ENCODE data around the gene NUDT17. TPM values are rescaled to one million over a fixed set of nuclear protein-coding genes. Genes with fewer than 3 reads are reported as not detected.

Gene NUDT17
- total RNA-seq, 1 experiment from 2014 or later: 3.0 TPM

DNA sequence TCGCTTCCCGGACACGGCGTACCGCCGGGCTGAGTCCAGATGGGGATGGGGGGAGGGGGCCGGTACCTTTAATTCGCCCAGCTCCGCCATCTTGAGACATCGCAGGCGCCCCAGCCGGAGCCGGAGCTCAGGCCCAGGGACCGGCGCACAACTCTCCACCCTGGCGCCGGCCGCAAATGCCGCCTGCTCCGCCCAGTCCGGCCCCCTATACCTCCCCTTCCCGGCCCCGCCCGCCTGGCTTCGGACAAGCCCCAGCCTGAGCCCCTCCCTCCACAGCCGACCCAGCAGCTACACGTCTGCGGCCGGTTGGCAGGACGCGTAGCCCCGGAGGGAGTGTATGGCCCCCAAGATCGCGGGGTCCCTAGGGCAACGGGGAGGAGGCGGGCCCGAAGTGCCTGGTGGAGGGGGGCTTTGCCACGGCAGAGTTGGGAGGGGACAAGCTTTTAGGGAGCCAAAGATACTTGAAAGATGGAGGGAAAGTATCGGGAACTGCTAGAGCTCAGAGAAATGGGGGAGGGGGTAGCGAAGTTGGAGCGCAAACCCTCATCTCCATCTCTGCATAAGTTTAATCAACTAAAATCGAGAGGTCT is 13.6 kb downstream of the NUDT17 start, which contains the start of gene PIAS3:
Gene PIAS3 (minus strand): TSS at position 181 of the 590 bp plus-strand sequence. CDS start 91 bp downstream, at position 90.
- BruUV-seq (replicated peaks): TSS peak; percentile 81
- Histone ChIP-seq H3K79me2 (ENCODE audit: low read length) (peaks cover 15% of the 10 kb centered on the region), H3K27me3 (ENCODE audit: low read length) (no peaks in the 10 kb centered on the region), H3K9me2 (replicated peaks; ENCODE audit: low read length) (no peaks in the 10 kb centered on the region), H3K9ac (ENCODE audit: low read length) (peak within 1 kb of the TSS; percentile 37), H3K27ac (ENCODE audit: low read length) (peak within 1 kb of the TSS; percentile 10), H3K36me3 (ENCODE audit: low read depth, low read length) (peaks cover 22% of the 10 kb centered on the region; the same call in 1 of the 2 replicates), H3K4me1 (ENCODE audit: insufficient read depth, low read length) (peaks cover 11% of the 10 kb centered on the region), H3F3A (ENCODE audit: low read length, unreplicated experiment) (no peaks in the 10 kb centered on the region), H3K4me3 (ENCODE audit: low read length) (peak within 1 kb of the TSS; percentile 79), H4K20me1 (ENCODE audit: low read length) (no peaks in the 10 kb centered on the region), H2AFZ (ENCODE audit: low read length) (peak within 1 kb of the TSS; percentile 93), H3K4me2 (ENCODE audit: low read length) (peak within 1 kb of the TSS; percentile 84), H3K9me3 (ENCODE audit: low read length) (no peaks in the 10 kb centered on the region)
- DNase-seq: peak; percentile 95
- CTCF ChIA-PET: interaction anchor here (0.5 to 1.9 kb wide), 8 partner anchors 9 to 173 kb away, joined by 3 to 35 read pairs (median 5); partner anchors contain the start of genes ANKRD34A, NUDT17 and POLR3GL
- ATAC-seq: peak; percentile 88
- TF ChIP-seq EZH2phosphoT487 (IDR thresholded peaks at IDR 0.05; ENCODE audit: borderline replicate concordance, low read length): no peak
- intact Hi-C loops (cut with micrococcal nuclease): loop anchor here (1.0 to 2.0 kb wide), 5 partner anchors 33 to 105 kb away; partner anchors contain the start of genes ANKRD34A, PEX11B, POLR3GL and RBM8A
- POLR2A ChIA-PET (ENCODE audit: unreplicated experiment): interaction anchor here (0.6 to 1.8 kb wide), 14 partner anchors 12 to 578 kb away, joined by 3 to 9 read pairs (median 4); partner anchors contain the start of genes ANKRD34A, LIX1L, POLR3GL and RBM8A

DNA sequence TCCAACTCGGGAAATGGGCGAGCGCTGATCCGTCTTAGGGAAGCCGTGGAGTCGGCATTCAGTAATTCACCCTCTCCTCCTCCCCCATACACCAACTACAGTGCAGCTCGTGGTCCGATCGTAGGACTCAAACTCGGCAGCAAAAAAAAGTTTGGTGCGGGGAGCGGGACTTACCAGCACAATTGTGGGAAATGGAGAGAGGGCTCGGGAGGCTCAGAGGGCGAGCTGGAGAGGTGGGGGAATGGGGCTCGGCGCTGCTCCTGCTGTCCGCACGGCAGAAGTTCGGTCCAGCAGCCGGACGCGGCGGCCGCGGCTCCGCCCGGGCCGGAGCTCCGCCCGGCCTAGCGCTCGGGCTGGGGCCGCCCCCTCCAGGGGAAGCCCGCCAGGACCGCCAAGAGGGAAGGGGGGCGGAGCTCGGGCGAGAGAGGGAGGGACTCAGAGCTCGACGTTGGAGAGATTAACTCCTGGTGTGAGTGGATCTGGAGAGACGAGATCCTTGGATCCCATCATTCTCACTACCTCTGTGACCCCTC is 14.1 kb downstream of the NUDT17 start:
- TF ChIP-seq, protein P1, sequence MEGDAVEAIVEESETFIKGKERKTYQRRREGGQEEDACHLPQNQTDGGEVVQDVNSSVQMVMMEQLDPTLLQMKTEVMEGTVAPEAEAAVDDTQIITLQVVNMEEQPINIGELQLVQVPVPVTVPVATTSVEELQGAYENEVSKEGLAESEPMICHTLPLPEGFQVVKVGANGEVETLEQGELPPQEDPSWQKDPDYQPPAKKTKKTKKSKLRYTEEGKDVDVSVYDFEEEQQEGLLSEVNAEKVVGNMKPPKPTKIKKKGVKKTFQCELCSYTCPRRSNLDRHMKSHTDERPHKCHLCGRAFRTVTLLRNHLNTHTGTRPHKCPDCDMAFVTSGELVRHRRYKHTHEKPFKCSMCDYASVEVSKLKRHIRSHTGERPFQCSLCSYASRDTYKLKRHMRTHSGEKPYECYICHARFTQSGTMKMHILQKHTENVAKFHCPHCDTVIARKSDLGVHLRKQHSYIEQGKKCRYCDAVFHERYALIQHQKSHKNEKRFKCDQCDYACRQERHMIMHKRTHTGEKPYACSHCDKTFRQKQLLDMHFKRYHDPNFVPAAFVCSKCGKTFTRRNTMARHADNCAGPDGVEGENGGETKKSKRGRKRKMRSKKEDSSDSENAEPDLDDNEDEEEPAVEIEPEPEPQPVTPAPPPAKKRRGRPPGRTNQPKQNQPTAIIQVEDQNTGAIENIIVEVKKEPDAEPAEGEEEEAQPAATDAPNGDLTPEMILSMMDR (conservative IDR thresholded peaks at IDR 0.05; ENCODE audit: low read depth, low read length): no peak
- no peak for TF ChIP-seq EZH2phosphoT487 (IDR thresholded peaks at IDR 0.05; ENCODE audit: borderline replicate concordance, low read length)
- no peak for TF ChIP-seq EZH2 (IDR thresholded peaks at IDR 0.05; ENCODE audit: low read length, unreplicated experiment)
- Histone ChIP-seq H3K4me2 (ENCODE audit: low read length) (peak overlapping the region; percentile 84), H3K9me2 (replicated peaks; ENCODE audit: low read length) (no peaks in the 10 kb centered on the region), H3K79me2 (ENCODE audit: low read length) (peaks cover 15% of the 10 kb centered on the region), H3F3A (ENCODE audit: low read length, unreplicated experiment) (no peaks in the 10 kb centered on the region), H2AFZ (ENCODE audit: low read length) (peak overlapping the region; percentile 93), H4K20me1 (ENCODE audit: low read length) (no peaks in the 10 kb centered on the region), H3K36me3 (ENCODE audit: low read depth, low read length) (peaks cover 16% of the 10 kb centered on the region; the same call in 1 of the 2 replicates), H3K9me3 (ENCODE audit: low read length) (no peaks in the 10 kb centered on the region), H3K4me3 (ENCODE audit: low read length) (peak overlapping the region; percentile 79), H3K27ac (ENCODE audit: low read length) (peak overlapping the region; percentile 10), H3K27me3 (ENCODE audit: low read length) (no peaks in the 10 kb centered on the region), H3K9ac (ENCODE audit: low read length) (peak overlapping the region; percentile 37), H3K4me1 (ENCODE audit: insufficient read depth, low read length) (peaks cover 11% of the 10 kb centered on the region)
- DNase-seq: peak; percentile 94
- CTCF ChIA-PET: interaction anchor here (0.5 to 1.9 kb wide), 7 partner anchors 10 to 173 kb away, joined by 3 to 35 read pairs (median 6); partner anchors contain the start of genes ANKRD34A, NUDT17 and POLR3GL
- intact Hi-C loops (cut with micrococcal nuclease): loop anchor here (1.0 to 2.0 kb wide), 5 partner anchors 33 to 105 kb away; partner anchors contain the start of genes ANKRD34A, PEX11B, POLR3GL and RBM8A
- BruUV-seq (replicated peaks): no TSS peak
- ATAC-seq: peak; percentile 82
- POLR2A ChIA-PET (ENCODE audit: unreplicated experiment): interaction anchor here (0.6 to 1.8 kb wide), 10 partner anchors 15 to 165 kb away, joined by 3 to 8 read pairs (median 4); partner anchors contain the start of genes ANKRD34A, LIX1L, POLR3GL and RBM8A

DNA sequence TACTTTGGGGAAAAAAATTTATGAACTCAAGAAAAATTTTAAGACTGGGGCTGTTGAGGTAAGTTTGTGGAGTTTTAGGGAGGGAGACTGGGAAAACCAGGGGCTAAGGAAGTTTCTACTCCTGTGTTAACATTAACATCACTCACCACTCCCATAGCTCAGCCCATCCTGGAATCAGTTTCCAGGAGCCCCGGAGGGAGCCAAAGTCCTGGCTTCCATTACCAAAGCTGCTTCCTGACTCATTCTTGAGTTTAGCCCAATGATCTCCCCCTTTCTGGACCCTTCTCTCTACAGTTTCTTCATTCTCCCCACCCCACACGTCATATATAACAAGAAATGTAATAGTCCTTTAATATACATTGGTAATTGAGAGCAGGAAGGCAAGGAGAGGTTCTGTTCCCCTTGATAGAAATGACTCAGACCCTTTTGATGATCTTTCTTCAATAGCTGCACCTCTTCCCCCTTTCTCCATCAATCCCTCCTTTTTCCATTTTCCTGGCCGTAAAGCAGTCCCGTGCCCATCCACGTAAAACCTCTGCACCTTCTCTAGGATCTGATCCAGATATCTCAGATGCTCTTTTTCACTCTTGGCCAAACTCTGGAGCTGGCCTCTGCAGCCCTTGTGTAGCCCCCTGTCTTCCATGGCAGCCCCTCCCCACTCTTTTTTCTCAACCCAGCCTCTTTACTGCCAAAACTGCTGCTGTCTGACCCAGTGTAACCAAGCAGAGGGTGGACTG is 18.0 kb downstream of the NUDT17 start:
- ATAC-seq (no peak), DNase-seq (no peak)
- no peak overlapping the region for H3K27ac ChIP-seq (ENCODE audit: low read length)
- no peak overlapping the region for H2AFZ ChIP-seq (ENCODE audit: low read length)
- no peaks in the 10 kb centered on the region for H3K9me3 ChIP-seq (ENCODE audit: low read length)
- H3K9ac ChIP-seq (ENCODE audit: low read length): no peak overlapping the region
- H3K79me2 ChIP-seq (ENCODE audit: low read length): peaks cover under 1% of the 10 kb centered on the region; the same call in 1 of the 2 replicates
- intact Hi-C loops (cut with micrococcal nuclease): no loop called here
- peaks cover 4% of the 10 kb centered on the region for H3K4me1 ChIP-seq (ENCODE audit: insufficient read depth, low read length)
- no peaks in the 10 kb centered on the region for H3F3A ChIP-seq (ENCODE audit: low read length, unreplicated experiment)
- BruUV-seq (replicated peaks): no TSS peak
- POLR2A ChIA-PET (ENCODE audit: unreplicated experiment): no interaction called here
- no peaks in the 10 kb centered on the region for H4K20me1 ChIP-seq (ENCODE audit: low read length)
- H3K9me2 ChIP-seq (replicated peaks; ENCODE audit: low read length): no peaks in the 10 kb centered on the region
- TF ChIP-seq EZH2phosphoT487 (IDR thresholded peaks at IDR 0.05; ENCODE audit: borderline replicate concordance, low read length) (no peak), EZH2 (IDR thresholded peaks at IDR 0.05; ENCODE audit: low read length, unreplicated experiment) (no peak)
- TF ChIP-seq, protein P1 (conservative IDR thresholded peaks at IDR 0.05; ENCODE audit: low read depth, low read length): no peak
- CTCF ChIA-PET: interaction anchor here (1.1 kb wide), 1 partner anchor 22 kb away, joined by 6 read pairs; no protein-coding TSS in a partner anchor
- H3K4me3 ChIP-seq (ENCODE audit: low read length): no peak overlapping the region
- no peak overlapping the region for H3K4me2 ChIP-seq (ENCODE audit: low read length)
- H3K36me3 ChIP-seq (ENCODE audit: low read depth, low read length): no peaks in the 10 kb centered on the region
- no peaks in the 10 kb centered on the region for H3K27me3 ChIP-seq (ENCODE audit: low read length)
